Vagina (tissue), 2 donors: Measurements from ENCODE around the gene S100Z.

Source experiments
- POLR2A ChIP-seq, 2 donors: fragments of 450-650 bp; IDR thresholded peaks; one replicate each; pipeline ENCODE4 v1.6.1; 2017; ENCODE audit warnings: antibody characterized with exemption in 2 of 2, mild to moderate bottlenecking in 2 of 2, moderate library complexity in 2 of 2
- TF ChIP-seq, protein P1 (sequence below), 3 experiments: fragments of 450-650 bp in 2 of 3; fragments of 200-600 bp in 1 of 3; sonication (generic) in 1 of 3; IDR thresholded peaks; one replicate each; pipeline ENCODE4 v1.5.1; 2017 to 2019; ENCODE audit warnings: antibody characterized with exemption in 3 of 3, mild to moderate bottlenecking in 2 of 3, moderate library complexity in 2 of 3

DNA sequence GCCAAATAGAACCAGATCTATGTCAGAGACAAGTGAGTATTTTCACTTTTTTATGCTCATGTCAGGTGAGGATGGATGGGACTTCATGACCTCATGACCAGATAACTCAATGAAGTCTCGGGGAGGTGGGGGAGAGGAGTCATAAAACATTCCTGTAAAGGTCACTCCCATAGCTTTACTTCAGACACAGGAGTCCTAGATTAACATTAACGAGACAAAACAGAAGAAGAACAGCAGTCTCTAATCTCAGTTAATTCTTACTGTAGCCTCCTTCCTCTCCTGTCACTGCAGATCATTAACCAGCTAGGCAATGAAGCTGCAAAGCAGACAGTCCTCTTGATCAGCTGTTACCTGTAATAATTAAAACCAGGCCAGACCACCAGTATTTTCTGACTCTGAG lies 114.2 kb downstream of the S100Z start:
- no peak for TF ChIP-seq POLR2A (IDR thresholded peaks at IDR 0.05)
- TF ChIP-seq, protein P1, sequence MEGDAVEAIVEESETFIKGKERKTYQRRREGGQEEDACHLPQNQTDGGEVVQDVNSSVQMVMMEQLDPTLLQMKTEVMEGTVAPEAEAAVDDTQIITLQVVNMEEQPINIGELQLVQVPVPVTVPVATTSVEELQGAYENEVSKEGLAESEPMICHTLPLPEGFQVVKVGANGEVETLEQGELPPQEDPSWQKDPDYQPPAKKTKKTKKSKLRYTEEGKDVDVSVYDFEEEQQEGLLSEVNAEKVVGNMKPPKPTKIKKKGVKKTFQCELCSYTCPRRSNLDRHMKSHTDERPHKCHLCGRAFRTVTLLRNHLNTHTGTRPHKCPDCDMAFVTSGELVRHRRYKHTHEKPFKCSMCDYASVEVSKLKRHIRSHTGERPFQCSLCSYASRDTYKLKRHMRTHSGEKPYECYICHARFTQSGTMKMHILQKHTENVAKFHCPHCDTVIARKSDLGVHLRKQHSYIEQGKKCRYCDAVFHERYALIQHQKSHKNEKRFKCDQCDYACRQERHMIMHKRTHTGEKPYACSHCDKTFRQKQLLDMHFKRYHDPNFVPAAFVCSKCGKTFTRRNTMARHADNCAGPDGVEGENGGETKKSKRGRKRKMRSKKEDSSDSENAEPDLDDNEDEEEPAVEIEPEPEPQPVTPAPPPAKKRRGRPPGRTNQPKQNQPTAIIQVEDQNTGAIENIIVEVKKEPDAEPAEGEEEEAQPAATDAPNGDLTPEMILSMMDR (IDR thresholded peaks at IDR 0.05): no peak
